CD4-positive, alpha-beta T cell (primary cell): ENCODE measurements around the gene DGKI. TPM values are rescaled to one million over a fixed set of nuclear protein-coding genes. Genes with fewer than 3 reads are reported as not detected.

Experiments used
- ATAC-seq: fragments of 200-7000 bp; cut with Tn5 transposase; one replicate; pipeline ENCODE4 v1.10.0; 2022; ENCODE audit warnings: mild to moderate bottlenecking; ENCODE audit not compliant: poor library complexity
- CTCF ChIA-PET: fragments of 350-600 bp; sonication (Branson Sonifier 250); formaldehyde crosslinking; loops from one replicate; lab custom pipeline; 2021; ENCODE audit warnings: antibody characterized with exemption, inconsistent platforms; lab: Charles Lee
- POLR2A ChIA-PET: fragments of 350-600 bp; sonication (Branson Sonifier 250); formaldehyde crosslinking; loops from one replicate; lab custom pipeline; 2021; ENCODE audit warnings: antibody characterized with exemption, inconsistent platforms; lab: Charles Lee
- DNase-seq, 14 experiments: peaks; one replicate each; pipeline ENCODE4 v3.0.0-alpha.2; 2013 to 2020; ENCODE audit warnings: mixed read lengths in 2 of 14
- H3K27ac ChIP-seq, 2 donors: one replicate each; pipeline versions ENCODE4 v1.5.1 to v1.7.0; 2013; ENCODE audit warnings: low read length in 2 of 2, low read depth in 1 of 2, mild to moderate bottlenecking in 1 of 2
- H3K27me3 ChIP-seq, 2 experiments: 1 replicate in 1 of 2; 2 replicates in 1 of 2; pipeline versions ENCODE4 v1.6.1 to v1.7.0; 2013; ENCODE audit warnings: low read length in 2 of 2, control low read depth in 1 of 2, mild to moderate bottlenecking in 1 of 2, moderate library complexity in 1 of 2; ENCODE audit not compliant: insufficient read depth in 2 of 2, control insufficient read depth in 1 of 2
- H3K36me3 ChIP-seq: one replicate; pipeline ENCODE4 v1.6.1; 2013; ENCODE audit warnings: low read length, control low read depth; ENCODE audit not compliant: insufficient read depth
- H3K4me1 ChIP-seq: one replicate; pipeline ENCODE4 v1.6.1; 2013; ENCODE audit warnings: low read length, control low read depth; ENCODE audit not compliant: insufficient read depth
- H3K4me3 ChIP-seq: one replicate; pipeline ENCODE4 v1.5.1; 2013; ENCODE audit warnings: mild to moderate bottlenecking, low read length, moderate library complexity
- H3K9me3 ChIP-seq, 2 experiments: 1 replicate in 1 of 2; 2 replicates in 1 of 2; pipeline versions ENCODE4 v1.6.1 to v1.7.0; 2013; ENCODE audit warnings: low read length in 2 of 2, mild to moderate bottlenecking in 2 of 2, control low read depth in 1 of 2, moderate library complexity in 1 of 2; ENCODE audit not compliant: control insufficient read depth in 1 of 2, insufficient read depth in 1 of 2
- H3K27ac Mint-ChIP-seq: one replicate; pipeline ENCODE4 v1.8.0; 2020; ENCODE audit warnings: mixed read lengths
- H3K27me3 Mint-ChIP-seq: one replicate; pipeline ENCODE4 v1.8.0; 2021; ENCODE audit warnings: mixed read lengths
- H3K36me3 Mint-ChIP-seq: one replicate; pipeline ENCODE4 v1.8.0; 2021; ENCODE audit warnings: low read depth, mixed read lengths
- H3K4me1 Mint-ChIP-seq: one replicate; pipeline ENCODE4 v1.8.0; 2021; ENCODE audit warnings: low read depth, mixed read lengths
- H3K4me3 Mint-ChIP-seq: one replicate; pipeline ENCODE4 v1.8.0; 2020; ENCODE audit warnings: mild to moderate bottlenecking, mixed read lengths
- H3K9me3 Mint-ChIP-seq: one replicate; pipeline ENCODE4 v1.8.0; 2020; ENCODE audit warnings: mixed read lengths
- CTCF ChIP-seq: fragments of 200-600 bp; IDR thresholded peaks from one replicate; pipeline ENCODE4 v1.8.0; 2022; ENCODE audit warnings: antibody characterized with exemption, mild to moderate bottlenecking
- intact Hi-C, 2 experiments: fragments of 100-400 bp; cut with DNase I in 1 of 2; cut with micrococcal nuclease in 1 of 2; formaldehyde crosslinking; loops; one replicate each; pipeline versions ENCODE4 v1.15.1 to v1.9.0; 2023 to 2025; cut with DNase I, micrococcal nuclease
- total RNA-seq, 174 experiments: library from RNA in 2 of 174; stranded (reverse) in 2 of 174; gene quantifications; one replicate each; pipeline ENCODE4 v1.2.3 and lab custom pipeline; 2021 to 2026

Gene DGKI
- total RNA-seq, 2 experiments from 2014 or later: not detected

DNA sequence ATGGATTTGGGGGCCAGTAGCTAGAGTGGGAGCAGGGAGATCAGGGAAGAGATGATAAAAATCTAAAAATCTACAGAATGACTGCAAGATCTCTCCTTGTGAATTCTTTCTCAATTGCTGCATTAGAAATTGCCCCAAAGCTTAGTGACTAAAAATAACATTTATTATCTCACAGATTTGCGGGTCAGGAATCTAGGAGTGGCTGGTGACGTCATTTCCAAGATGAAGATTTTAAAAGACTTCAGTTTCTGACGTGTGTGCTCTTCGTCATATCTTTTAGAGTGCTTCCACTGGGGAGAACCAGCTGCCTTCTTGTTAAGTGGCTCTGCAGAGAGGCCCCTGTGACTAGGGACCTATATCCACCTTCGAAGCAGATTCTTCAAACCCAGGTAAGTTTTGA lies 112.6 kb downstream of the DGKI start:
- H3K36me3 ChIP-seq: no peaks in the 10 kb centered on the region
- ChIA-PET POLR2A (no interaction called here), CTCF (no interaction called here)
- H3K36me3 Mint-ChIP-seq: no peaks in the 10 kb centered on the region
- no peak overlapping the region for H3K27ac ChIP-seq
- no peak overlapping the region for H3K27ac Mint-ChIP-seq
- DNase-seq: no peak
- intact Hi-C loops: no loop called here
- no peaks in the 10 kb centered on the region for H3K9me3 Mint-ChIP-seq
- H3K9me3 ChIP-seq: no peaks in the 10 kb centered on the region
- no peak for ATAC-seq
- H3K27me3 ChIP-seq: no peaks in the 10 kb centered on the region
- H3K4me3 ChIP-seq: no peak overlapping the region
- no peak for TF ChIP-seq CTCF
- H3K27me3 Mint-ChIP-seq: peaks cover 32% of the 10 kb centered on the region
- no peak overlapping the region for H3K4me3 Mint-ChIP-seq
- no peaks in the 10 kb centered on the region for H3K4me1 ChIP-seq
- no peaks in the 10 kb centered on the region for H3K4me1 Mint-ChIP-seq

DNA sequence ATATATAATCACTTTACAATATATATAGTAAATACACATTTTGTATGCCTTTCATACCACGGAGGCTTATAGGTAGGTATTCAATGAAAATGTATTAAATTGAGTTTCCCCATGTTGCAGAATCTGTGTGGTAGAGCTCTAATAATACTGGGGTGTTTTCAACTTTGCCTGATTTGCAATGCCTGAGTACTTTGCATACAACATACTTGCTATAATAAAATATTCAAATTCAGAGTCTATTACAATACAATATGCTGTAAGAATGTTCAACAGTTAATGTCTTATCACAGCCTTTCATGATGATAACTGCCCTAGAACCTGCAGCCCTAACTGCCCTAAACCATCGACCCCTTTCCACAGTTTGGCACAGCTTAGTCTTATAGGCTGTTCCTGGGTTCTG lies 114.6 kb downstream of the DGKI start:
- no peaks in the 10 kb centered on the region for H3K36me3 ChIP-seq
- H3K36me3 Mint-ChIP-seq: no peaks in the 10 kb centered on the region
- no peaks in the 10 kb centered on the region for H3K27me3 ChIP-seq
- no peaks in the 10 kb centered on the region for H3K9me3 Mint-ChIP-seq
- no peaks in the 10 kb centered on the region for H3K4me1 Mint-ChIP-seq
- H3K4me3 ChIP-seq: no peak overlapping the region
- ATAC-seq (no peak), DNase-seq (no peak)
- H3K4me1 ChIP-seq: no peaks in the 10 kb centered on the region
- no peaks in the 10 kb centered on the region for H3K9me3 ChIP-seq
- ChIA-PET CTCF (no interaction called here), POLR2A (no interaction called here)
- no peak overlapping the region for H3K4me3 Mint-ChIP-seq
- TF ChIP-seq CTCF: no peak
- no peak overlapping the region for H3K27ac ChIP-seq
- H3K27ac Mint-ChIP-seq: no peak overlapping the region
- intact Hi-C loops: no loop called here
- H3K27me3 Mint-ChIP-seq: peaks cover 17% of the 10 kb centered on the region

DNA sequence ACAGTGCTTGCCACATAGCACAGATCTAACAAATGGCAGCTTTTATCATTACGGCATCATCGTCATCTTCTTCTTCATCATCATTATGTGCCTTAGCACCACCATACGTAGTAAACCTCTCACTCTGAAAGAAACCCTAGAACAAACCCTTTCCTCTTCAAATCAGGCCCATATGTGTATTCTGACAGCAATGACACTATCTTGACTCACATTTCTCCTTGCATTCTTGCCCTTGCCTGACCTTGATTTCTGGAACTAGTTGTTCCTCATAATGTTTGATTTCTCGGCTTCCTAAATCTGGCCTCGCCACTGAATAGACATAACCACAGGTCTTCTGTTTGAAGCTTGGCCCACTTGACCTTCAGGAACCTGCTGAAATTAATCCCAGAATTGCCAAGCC lies 115.3 kb downstream of the DGKI start:
- H3K36me3 Mint-ChIP-seq: no peaks in the 10 kb centered on the region
- Histone ChIP-seq H3K4me1 (no peaks in the 10 kb centered on the region), H3K4me3 (no peak overlapping the region), H3K9me3 (no peaks in the 10 kb centered on the region), H3K27ac (no peak overlapping the region), H3K36me3 (no peaks in the 10 kb centered on the region), H3K27me3 (no peaks in the 10 kb centered on the region)
- ChIA-PET CTCF (no interaction called here), POLR2A (no interaction called here)
- no peaks in the 10 kb centered on the region for H3K4me1 Mint-ChIP-seq
- H3K4me3 Mint-ChIP-seq: no peak overlapping the region
- intact Hi-C loops: no loop called here
- TF ChIP-seq CTCF: no peak
- no peak for ATAC-seq
- no peak overlapping the region for H3K27ac Mint-ChIP-seq
- no peaks in the 10 kb centered on the region for H3K9me3 Mint-ChIP-seq
- no peak for DNase-seq
- H3K27me3 Mint-ChIP-seq: peaks cover 18% of the 10 kb centered on the region
